ENCODE results near the gene TEDC1. TPM values are rescaled to one million over a fixed set of nuclear protein-coding genes. Genes with fewer than 3 reads are reported as not detected.

Gene TEDC1
- total RNA-seq, 1 donor from 2014 or later = 12.7 TPM

GRCh38 chr14:105475269-105476096 lies 15.6 kb upstream of the TEDC1 start:
- TF ChIP-seq, protein P1, sequence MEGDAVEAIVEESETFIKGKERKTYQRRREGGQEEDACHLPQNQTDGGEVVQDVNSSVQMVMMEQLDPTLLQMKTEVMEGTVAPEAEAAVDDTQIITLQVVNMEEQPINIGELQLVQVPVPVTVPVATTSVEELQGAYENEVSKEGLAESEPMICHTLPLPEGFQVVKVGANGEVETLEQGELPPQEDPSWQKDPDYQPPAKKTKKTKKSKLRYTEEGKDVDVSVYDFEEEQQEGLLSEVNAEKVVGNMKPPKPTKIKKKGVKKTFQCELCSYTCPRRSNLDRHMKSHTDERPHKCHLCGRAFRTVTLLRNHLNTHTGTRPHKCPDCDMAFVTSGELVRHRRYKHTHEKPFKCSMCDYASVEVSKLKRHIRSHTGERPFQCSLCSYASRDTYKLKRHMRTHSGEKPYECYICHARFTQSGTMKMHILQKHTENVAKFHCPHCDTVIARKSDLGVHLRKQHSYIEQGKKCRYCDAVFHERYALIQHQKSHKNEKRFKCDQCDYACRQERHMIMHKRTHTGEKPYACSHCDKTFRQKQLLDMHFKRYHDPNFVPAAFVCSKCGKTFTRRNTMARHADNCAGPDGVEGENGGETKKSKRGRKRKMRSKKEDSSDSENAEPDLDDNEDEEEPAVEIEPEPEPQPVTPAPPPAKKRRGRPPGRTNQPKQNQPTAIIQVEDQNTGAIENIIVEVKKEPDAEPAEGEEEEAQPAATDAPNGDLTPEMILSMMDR (IDR thresholded peaks at IDR 0.05) = no peak
- Histone ChIP-seq H3K4me1 (peaks cover 17 to 43% of the 10 kb centered on the region in 2 donors), H3K36me3 (peaks cover 23 to 26% of the 10 kb centered on the region in 2 donors), H3K4me3 (peak overlapping the region; percentile 65 to 91), H3K27ac (peak overlapping the region; percentile 96 to 99), H3K9me3 (no peaks in the 10 kb centered on the region), H3K27me3 (no peaks in the 10 kb centered on the region)
- intact Hi-C loops (cut with DNase I) = loop anchor here (2.0 to 10.0 kb wide), 3 partner anchors 15 to 231 kb away; partner anchors contain the start of genes BTBD6 and TEDC1
- peak in 1 of 2 donors; percentile 88 for DNase-seq (ENCODE audit: low spot score in 2 of 2)

- H3K27ac ChIP-seq = peak overlapping the region; percentile 96 to 99
- peak overlapping the region; percentile 65 to 91 for H3K4me3 ChIP-seq
- H3K27me3 ChIP-seq = no peaks in the 10 kb centered on the region
- intact Hi-C loops (cut with DNase I) = loop anchor here (10.0 kb wide), 1 partner anchor 231 kb away; the partner anchor contains the start of gene BTBD6
- TF ChIP-seq, protein P1 (IDR thresholded peaks at IDR 0.05) = no peak
- DNase-seq (ENCODE audit: low spot score in 2 of 2) = no peak
- peaks cover 18 to 49% of the 10 kb centered on the region in 2 donors for H3K4me1 ChIP-seq
- peaks cover 17 to 19% of the 10 kb centered on the region in 2 donors for H3K36me3 ChIP-seq
- H3K9me3 ChIP-seq = no peaks in the 10 kb centered on the region
Observed at GRCh38 chr14:105476097-105476830, 14.8 kb upstream of the TEDC1 start.

- H3K4me3 ChIP-seq = peak overlapping the region; percentile 65 to 91
- no peaks in the 10 kb centered on the region for H3K27me3 ChIP-seq
- H3K36me3 ChIP-seq = peaks cover 17 to 19% of the 10 kb centered on the region in 2 donors
- TF ChIP-seq, protein P1 (IDR thresholded peaks at IDR 0.05) = no peak
- H3K9me3 ChIP-seq = no peaks in the 10 kb centered on the region
- intact Hi-C loops (cut with DNase I) = loop anchor here (10.0 kb wide), 1 partner anchor 232 kb away; the partner anchor contains the start of gene BTBD6
- no peak for DNase-seq (ENCODE audit: low spot score in 2 of 2)
- H3K27ac ChIP-seq = peak overlapping the region; percentile 96 to 99
- H3K4me1 ChIP-seq = peaks cover 15 to 50% of the 10 kb centered on the region in 2 donors
Observed at GRCh38 chr14:105476831-105477659, 14.0 kb upstream of the TEDC1 start.

DNA sequence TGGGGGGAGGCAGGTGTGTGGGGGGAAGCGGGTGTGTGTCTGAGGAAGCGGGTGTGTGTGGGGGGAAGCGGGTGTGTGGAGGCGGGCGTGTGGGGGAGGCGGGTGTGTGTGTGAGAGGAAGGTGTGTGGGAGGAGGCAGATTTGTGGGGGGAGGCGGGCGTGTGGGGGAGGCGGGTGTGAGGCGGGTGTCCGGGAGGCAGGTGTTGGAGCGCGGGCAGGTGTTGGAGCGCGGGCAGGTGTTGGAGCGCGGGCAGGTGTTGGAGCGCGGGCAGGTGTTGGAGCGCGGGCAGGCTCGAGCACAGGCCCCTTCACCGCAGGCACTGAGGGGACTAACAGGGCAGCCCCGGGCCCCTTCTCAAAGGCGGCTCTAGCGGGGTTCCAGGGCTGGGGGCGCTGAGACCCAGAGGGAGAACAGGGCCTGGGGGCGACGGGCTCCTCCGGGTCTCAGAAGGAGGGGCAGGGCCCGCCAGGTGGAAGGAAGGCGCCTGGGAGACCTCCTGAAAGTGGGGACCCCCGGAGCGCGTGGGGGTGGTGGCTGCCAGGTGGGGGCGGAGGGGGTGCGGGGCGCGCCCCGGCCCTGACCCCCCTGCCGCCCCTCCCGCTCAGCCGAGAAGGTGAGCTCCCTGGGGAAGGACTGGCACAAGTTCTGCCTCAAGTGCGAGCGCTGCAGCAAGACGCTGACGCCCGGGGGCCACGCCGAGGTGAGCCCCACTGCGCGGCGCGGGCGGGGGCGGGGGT lies 13.2 kb upstream of the TEDC1 start:
- H3K27me3 ChIP-seq = no peaks in the 10 kb centered on the region
- no peaks in the 10 kb centered on the region for H3K9me3 ChIP-seq
- H3K27ac ChIP-seq = peak overlapping the region; percentile 1 to 96
- peaks cover 22 to 50% of the 10 kb centered on the region in 2 donors for H3K4me1 ChIP-seq
- intact Hi-C loops (cut with DNase I) = loop anchor here (10.0 kb wide), 1 partner anchor 233 kb away; the partner anchor contains the start of gene BTBD6
- TF ChIP-seq, protein P1 (IDR thresholded peaks at IDR 0.05) = no peak
- peaks cover 17 to 19% of the 10 kb centered on the region in 2 donors for H3K36me3 ChIP-seq
- peak overlapping the region; percentile 65 to 91 for H3K4me3 ChIP-seq
- DNase-seq (ENCODE audit: low spot score in 2 of 2) = no peak

Data from ascending aorta (tissue), 2 donors.